NCI-H2081 (cell line): ENCODE data around the gene EFL1.
A peak's percentile ranks its signal among the peaks of the same experiment; 100 is the strongest.

Experiments used
- DNase-seq, 2 experiments: peaks; one replicate each; lab custom pipeline; 2025; lab: John Stamatoyannopoulos, UW

Gene EFL1

DNA sequence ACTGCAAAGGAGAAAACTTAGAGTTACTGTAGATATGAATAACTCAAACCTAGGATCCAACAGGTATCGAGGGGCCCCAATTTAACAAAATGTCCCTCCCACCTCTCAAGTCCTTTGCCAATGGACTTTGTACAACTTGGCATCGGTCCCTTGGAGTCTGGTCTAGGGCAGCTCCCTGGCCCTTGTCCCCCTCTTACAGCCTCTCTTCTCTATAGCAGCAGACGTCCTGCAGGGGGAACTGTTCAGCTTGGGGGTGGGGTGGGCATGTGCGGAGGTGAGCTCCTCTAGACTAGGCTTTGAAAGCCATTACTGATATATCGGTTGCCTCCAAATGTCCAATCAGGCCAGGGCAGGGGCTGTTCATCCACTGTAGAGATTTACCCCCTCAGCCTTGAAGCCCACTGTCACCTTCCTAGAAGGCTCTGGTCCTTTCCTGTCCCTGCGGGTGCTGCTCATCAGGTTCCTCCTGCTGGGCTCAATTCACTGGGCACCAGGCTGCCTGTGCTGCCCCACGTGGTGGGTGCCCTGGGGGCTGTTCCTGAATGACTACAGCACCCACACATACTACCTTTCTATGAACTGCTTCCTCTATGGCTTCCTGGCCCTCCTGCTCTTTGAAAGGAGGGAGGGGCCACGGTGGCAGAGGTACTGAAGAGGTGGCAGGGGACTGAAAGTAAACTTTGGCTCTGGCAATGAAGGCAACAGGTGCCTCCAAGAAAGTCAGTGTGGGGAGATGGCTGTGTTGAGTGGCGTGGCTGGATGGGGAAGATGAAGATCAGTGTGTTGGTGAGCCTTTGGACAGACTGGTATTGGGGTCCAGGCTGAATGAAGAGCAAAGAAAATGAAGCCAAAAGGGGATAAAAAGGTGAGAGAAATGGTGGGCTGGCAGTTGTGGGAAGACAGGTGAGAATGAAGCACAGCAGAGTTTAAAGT lies 137.9 kb downstream of the EFL1 start:
- DNase-seq = no peak

DNA sequence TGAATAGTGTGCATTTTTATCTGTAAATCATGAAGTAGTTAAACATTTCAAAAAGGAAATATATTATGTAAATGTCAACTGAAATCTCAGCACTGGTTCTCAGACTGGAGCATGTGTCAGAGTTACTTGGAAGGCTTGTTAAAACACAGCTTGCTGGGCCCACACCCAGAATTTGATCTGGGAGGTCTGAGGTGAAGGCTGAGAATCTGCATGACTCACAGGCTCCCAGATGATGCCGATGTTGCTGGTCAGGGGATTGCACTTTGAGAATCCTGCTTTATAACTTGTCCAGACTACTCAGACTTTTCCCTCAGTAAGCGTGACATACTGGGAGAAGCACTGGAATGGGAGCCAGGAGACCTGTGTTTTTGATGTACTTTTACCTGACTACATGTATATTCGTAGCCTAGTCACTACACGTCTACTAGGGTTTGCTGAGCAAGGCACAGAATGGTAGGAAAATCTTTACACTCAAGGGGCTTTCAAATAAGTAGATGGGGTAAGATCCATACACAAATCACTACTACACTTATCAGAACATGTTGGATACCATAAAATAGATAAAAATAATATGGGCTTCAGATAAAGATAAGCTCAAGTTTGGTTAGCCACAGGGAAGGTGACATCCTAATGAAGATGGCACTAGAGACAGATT lies 139.7 kb downstream of the EFL1 start:
- DNase-seq = no peak

- no peak for DNase-seq
These were observed 144.5 kb downstream of the EFL1 start for GRCh38 chr15:82118040-82118439.

DNA sequence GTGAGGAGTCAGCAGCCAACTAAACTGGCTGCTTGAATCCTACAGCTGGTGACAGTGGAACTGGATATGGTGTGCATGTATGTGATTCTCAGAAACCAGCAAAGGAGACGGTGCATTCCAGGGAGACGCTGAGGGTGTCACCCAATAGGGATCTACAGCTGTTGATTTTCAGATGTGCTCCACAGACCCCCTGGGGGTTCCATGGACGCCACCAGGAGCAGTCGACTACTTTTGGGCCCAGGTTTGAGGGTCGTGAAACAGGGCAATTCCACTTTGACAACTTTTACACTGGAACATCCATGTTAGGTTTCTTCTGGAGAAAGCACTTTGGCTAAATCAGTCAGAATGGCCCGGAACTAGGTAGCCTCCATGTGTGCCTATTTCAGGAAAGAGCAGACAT lies 145.2 kb downstream of the EFL1 start:
- no peak for DNase-seq

GRCh38 chr15:82114660-82115059 lies 147.9 kb downstream of the EFL1 start:
- no peak for DNase-seq

DNA sequence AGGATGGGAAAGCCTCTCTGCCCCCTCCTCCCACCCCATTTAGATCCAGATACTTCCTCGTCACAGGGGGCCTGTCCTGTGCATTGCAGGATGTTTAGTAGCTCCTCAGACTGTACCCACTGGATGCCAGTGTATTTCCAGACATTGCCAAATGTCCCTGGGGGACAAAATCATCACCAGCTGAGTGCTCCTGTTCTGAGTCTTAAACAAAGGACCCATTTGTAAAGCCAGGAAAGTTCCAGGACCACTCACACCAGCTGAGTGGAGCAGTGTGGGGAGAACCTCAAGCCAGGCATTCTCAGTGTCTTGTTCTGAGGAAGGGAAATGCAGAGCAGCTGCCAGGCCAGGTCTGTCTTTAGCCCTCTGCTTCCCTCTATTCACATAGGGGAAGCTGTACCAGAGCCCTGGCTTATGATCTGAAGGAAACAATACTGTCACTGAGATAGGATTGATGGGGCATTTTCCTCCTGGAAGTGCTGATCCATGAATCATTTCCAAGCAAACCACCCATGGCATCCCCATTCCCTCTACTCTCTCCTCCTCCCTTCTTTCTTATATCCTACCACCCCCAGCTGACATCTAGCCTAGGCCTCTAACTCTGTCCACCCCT lies 149.3 kb downstream of the EFL1 start:
- no peak for DNase-seq

DNA sequence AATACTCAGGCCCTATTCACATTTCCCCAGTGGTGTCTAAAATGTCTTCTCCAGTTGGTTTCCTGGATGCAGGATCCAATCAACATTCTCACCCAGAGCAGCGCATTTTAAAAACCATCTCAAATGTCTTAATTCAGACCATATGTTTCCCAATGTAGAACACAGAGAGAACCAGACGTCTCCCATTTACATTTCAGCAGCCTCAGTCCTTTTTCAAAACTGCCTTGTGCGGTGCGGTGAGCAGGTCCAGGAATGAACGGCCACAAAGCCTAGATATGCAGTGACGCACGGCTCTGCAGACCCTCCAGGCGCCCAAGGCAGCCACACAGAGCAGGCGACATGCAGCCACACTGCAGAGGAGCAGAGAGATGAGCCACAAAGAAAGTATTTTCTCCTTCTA lies 150.6 kb downstream of the EFL1 start:
- no peak for DNase-seq

DNA sequence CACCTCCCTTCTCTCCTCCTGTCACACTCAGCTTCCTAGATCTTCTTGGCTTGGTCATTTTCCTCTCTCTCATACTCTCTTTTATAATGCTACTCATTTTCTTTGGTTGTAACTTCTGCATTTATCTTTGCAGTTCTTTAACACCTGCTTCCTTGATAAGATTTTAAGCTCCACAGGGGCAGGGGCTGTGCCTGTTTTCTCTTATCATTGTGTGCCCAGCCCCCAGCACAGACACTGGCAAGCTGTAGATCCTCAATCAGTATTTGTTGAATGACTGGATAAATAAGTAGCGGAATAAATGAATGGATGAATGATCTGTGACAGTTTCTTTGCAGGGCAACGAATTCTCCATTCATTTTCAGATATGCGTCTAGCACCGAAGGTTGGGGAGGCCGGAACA lies 152.4 kb downstream of the EFL1 start:
- no peak for DNase-seq

GRCh38 chr15:82108489-82109078 lies 153.9 kb downstream of the EFL1 start:
- DNase-seq = peak in 1 of 2 experiments; percentile 13

DNA sequence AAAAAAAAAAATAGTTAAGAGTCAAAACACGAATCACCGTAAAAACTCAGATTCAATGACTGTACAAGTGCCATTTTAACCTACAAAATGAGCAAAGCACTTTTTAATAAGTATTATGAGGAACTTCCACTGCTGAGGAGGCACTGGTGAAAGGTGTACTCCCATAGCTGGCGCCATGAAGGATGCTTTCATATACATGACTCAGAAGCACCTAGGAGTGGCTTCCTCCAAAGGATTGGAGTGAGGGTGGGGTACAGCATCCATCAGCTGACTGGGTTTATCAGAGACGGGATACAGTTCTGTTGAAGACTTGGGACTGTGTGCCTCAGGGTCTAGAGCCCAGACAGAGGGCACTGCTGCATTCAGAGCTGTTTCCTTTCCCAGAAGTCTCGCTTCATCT lies 155.9 kb downstream of the EFL1 start:
- DNase-seq = no peak

DNA sequence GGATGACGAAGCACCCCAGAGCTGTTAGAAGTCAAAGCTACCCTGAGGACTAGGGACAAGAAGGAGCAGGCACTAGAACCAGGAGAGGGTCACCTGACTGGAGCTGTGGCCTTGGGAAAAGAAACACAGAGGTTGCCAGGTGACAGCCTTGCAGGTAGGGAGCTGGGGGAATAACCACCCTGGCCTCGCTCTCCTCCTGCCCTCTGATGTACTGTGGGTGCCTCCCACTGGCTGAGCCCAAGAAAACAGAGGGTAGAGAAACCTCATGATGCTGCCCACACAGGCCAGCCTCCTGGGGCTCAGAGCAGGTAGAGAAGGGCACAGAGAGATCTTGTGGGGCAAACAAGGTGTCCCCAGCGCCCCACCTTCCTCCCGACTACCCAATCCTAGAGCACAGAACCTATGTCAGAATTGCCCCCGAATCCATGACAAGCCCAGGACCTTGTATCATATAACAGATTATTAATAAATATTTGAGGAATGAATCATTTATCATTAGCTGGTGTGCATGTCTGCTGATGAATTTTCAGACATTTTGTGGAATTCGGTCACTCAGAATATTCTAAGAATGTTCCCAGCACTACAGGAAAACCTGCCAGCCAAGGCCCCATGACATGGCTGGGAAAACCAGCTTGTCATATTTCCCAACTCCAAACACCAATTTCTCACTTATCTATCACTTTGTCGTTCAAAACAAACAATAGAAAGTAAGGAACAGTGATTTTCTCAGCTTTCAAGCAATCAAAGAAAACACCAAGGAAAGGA lies 156.9 kb downstream of the EFL1 start:
- peak in 1 of 2 experiments; percentile 21 for DNase-seq

DNA sequence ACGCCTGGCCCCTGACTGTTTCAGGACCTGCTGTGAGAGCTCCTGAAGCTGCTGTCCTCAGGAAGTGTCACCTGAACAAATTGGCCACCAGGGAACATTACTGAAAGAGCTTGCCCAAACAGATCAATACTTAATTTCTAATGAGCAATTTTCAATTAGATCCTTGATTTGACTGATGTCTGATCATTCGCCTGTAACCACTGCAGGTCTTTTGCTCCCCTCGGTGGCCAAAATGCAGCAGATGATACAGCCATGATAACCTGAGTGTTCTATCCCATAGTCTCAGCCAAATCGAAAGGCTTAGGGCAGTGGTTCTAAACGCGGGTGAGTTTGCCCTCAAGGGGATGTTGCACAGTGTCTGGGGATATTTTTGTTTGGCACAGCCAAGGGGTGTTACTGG lies 159.1 kb downstream of the EFL1 start:
- no peak for DNase-seq

DNA sequence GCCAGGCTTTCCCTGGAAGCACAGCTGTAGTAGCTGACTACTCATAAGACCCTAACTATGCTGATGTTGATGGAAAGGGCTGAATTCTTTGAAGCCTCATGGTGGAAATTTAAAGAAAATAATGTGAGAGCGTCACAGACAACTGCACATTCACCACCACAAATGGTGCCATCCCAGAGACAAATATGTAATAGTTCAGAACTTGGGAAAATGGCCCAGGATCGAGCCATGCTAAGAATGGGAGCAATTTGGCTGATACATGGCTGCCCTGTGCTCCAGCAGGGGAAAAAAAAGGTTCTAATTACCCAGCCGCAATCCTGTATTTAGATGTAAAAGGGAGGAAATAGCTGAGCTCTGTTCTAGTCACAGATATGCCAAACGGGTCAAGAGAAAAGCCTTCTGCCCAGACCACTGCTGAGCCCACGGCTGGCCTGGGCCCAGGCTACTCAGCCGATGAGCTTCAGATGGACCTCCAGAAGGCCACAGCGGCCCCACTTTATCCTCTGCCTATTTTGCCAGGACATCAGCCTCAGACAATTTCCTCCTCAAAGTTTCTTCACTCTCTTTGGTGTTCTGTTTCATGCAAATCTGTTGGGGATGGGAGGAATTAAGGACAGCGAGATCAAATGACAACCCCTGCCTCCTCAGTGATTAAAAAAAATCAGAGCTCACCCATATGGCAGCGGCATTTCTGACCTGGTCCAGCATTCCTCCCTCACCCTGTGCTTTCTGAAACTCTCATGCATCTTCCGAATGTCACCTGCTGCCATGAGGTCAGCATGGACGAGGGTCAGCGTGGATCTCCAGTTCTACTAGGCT lies 162.2 kb downstream of the EFL1 start:
- DNase-seq = no peak

DNA sequence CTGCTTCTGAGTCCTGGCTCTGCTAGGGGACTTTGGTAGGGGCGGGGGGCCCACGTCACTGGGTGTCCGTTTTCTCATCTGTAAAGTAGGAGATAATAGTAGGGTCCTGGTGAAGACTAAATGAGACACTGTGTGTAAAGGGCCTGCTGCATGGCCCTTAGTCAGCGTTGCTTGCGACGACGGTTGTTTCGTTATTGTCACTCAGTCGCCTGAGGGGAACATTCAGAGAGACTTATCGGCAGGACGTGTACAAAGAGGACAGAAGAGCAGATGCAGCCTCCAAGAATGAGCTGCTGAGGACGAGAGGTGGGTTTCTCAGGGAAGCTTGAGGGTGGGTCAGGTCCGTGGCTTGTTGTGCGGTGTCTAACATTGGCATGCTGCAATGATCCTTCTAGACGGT lies 163.9 kb downstream of the EFL1 start:
- DNase-seq = no peak

DNA sequence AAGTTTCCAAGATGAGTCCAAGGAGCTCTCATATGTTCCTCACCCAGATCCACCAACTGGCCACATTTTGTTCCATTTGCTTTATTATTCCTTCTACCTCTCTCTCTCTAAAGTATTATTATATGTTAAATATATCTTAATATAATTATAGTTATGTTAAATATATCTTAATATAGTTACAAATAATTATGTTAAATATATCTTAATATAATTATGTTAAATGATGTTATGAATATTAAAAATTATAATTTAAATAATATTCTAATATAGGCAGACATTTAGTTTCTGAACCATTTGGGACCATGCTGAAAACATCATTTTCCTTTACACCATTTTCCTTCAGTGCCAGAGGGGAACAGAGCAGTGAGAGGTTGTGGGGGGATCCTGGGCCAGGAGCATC lies 166.7 kb downstream of the EFL1 start:
- no peak for DNase-seq

DNA sequence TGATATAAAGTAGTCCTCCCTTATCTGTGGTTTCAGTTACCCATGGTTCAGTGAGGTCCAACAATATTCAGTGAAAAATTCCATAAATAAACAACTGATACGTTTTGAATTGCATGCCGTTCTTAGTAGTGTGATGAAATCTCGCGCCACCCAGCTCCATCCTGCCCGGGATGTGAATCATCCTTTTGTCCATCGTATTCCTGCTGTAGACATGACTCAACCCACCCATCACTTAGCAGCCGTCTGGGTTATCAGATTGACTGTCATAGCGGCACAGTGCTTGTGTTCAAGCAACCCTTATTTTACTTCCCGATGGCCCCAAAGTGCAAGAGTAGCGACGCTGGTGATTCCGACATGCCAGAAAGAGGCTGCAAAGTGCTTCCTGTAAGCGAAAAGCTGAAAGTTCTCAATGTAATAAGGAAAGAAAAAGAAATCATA lies 168.7 kb downstream of the EFL1 start:
- no peak for DNase-seq

GRCh38 chr15:82093325-82093724 lies 169.2 kb downstream of the EFL1 start:
- DNase-seq = no peak

GRCh38 chr15:82091636-82092140 lies 170.8 kb downstream of the EFL1 start:
- DNase-seq = no peak

- no peak for DNase-seq
These were observed 176.1 kb downstream of the EFL1 start for GRCh38 chr15:82086243-82086995.
